CD8-positive, alpha-beta memory T cell (primary cell): Measurements from ENCODE around the gene PHYHIPL. TPM values are rescaled to one million over a fixed set of nuclear protein-coding genes. Genes with fewer than 3 reads are reported as not detected.
"Not testable (repeated sequence)": the region's sequence is repeated elsewhere in the genome, so short reads cannot be mapped to it uniquely, and the experiment has no call there.

Source experiments
- CTCF ChIA-PET: fragments of 350-600 bp; sonication (Branson Sonifier 250); formaldehyde crosslinking; loops from one replicate; lab custom pipeline; 2021; ENCODE audit warnings: antibody characterized with exemption; lab: Charles Lee
- POLR2A ChIA-PET: fragments of 350-600 bp; sonication (Branson Sonifier 250); formaldehyde crosslinking; loops from one replicate; lab custom pipeline; 2021; ENCODE audit warnings: antibody characterized with exemption; lab: Charles Lee
- DNase-seq, 5 donors: peaks; one replicate each; pipeline versions ENCODE4 v3.0.0 to v3.0.0-alpha.2; 2020 to 2022; ENCODE audit warnings: mixed read lengths in 1 of 5
- H3K27ac ChIP-seq: one replicate; pipeline ENCODE4 v1.7.0; 2013; ENCODE audit warnings: low read depth, mild to moderate bottlenecking, low read length, moderate library complexity
- H3K27me3 ChIP-seq: 2 replicates; pipeline ENCODE4 v1.7.0; 2013; ENCODE audit warnings: low read length, mild to moderate bottlenecking; ENCODE audit not compliant: insufficient read depth, poor library complexity, severe bottlenecking
- H3K36me3 ChIP-seq: 2 replicates; pipeline ENCODE4 v1.7.0; 2013; ENCODE audit warnings: mild to moderate bottlenecking, low read length, moderate library complexity; ENCODE audit not compliant: insufficient read depth
- H3K4me1 ChIP-seq: 2 replicates; pipeline ENCODE4 v1.7.0; 2013; ENCODE audit warnings: mild to moderate bottlenecking, low read length, moderate library complexity; ENCODE audit not compliant: insufficient read depth
- H3K4me3 ChIP-seq: 2 replicates; pipeline ENCODE4 v1.7.0; 2013; ENCODE audit warnings: mild to moderate bottlenecking, low read length
- H3K9me3 ChIP-seq: 2 replicates; pipeline ENCODE4 v1.7.0; 2013; ENCODE audit warnings: mild to moderate bottlenecking, low read length
- H3K27ac Mint-ChIP-seq, 8 donors: one replicate each; pipeline ENCODE4 v1.8.0; 2020 to 2021; ENCODE audit warnings: mixed read lengths in 8 of 8, mild to moderate bottlenecking in 6 of 8, inconsistent platforms in 3 of 8, moderate library complexity in 3 of 8
- H3K27me3 Mint-ChIP-seq, 2 donors: one replicate each; pipeline ENCODE4 v1.8.0; 2020 to 2021; ENCODE audit warnings: mixed read lengths in 2 of 2, mild to moderate bottlenecking in 1 of 2, moderate library complexity in 1 of 2
- H3K36me3 Mint-ChIP-seq, 3 donors: one replicate each; pipeline ENCODE4 v1.8.0; 2020 to 2021; ENCODE audit warnings: mixed read lengths in 3 of 3, inconsistent platforms in 1 of 3, mild to moderate bottlenecking in 1 of 3
- H3K4me1 Mint-ChIP-seq, 3 donors: one replicate each; pipeline ENCODE4 v1.8.0; 2020 to 2021; ENCODE audit warnings: mixed read lengths in 3 of 3, inconsistent platforms in 1 of 3, mild to moderate bottlenecking in 1 of 3
- H3K4me3 Mint-ChIP-seq, 7 donors: one replicate each; pipeline ENCODE4 v1.8.0; 2020 to 2021; ENCODE audit warnings: mixed read lengths in 7 of 7, mild to moderate bottlenecking in 6 of 7, moderate library complexity in 4 of 7, inconsistent platforms in 2 of 7
- H3K9me3 Mint-ChIP-seq, 5 donors: one replicate each; pipeline ENCODE4 v1.8.0; 2020 to 2022; ENCODE audit warnings: mixed read lengths in 5 of 5, mild to moderate bottlenecking in 3 of 5, moderate library complexity in 2 of 5, inconsistent platforms in 1 of 5
- polyA plus RNA-seq: library from polyadenylated mRNA; unstranded; fragments of 300-500 nt; fragmentation: Illumina TruSeq; gene quantifications from one replicate; pipeline ENCODE4 v1.2.3, GENCODE V29; 2021
- total RNA-seq, 2 experiments: library from RNA; stranded (reverse); gene quantifications; one replicate each; pipeline ENCODE4 v1.2.3, GENCODE V29; 2021

The PHYHIPL gene
- total and polyA plus RNA-seq, 3 experiments from 2014 or later: not detected

DNA sequence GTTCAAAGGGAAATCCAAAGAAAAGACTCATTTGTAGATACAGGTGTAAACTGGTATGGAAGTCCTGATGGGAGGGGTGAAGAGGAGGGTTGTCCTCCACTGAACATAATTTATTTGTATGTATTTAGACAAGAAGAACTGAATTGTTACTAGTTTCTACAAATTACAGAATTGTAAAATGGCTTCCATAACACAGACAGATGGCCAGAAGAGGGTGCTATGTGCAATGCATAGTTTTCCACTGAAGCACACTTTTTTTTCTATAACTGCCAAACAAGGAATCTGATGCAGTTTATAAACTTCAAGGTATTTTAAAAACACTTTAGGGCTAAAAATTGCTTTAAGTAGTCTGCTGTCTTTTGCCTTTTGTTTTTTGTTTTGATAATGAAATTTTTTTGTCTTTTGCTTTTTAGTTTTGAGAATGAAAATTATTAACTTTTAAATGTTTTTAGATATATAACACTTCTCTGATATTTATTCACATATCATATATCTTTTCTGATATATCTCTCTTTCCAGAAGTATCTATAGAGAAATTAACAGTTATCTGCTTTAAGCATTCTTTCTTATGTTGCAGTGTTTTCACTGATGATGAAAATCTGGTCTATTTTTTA, 58.5 kb downstream of the PHYHIPL start:
- ChIA-PET CTCF (no interaction called here), POLR2A (no interaction called here)
- DNase-seq: no peak
- Mint-ChIP-seq H3K27ac (no peak overlapping the region), H3K4me1 (no peaks in the 10 kb centered on the region), H3K36me3 (no peaks in the 10 kb centered on the region), H3K4me3 (no peak overlapping the region), H3K27me3 (no peaks in the 10 kb centered on the region), H3K9me3 (peaks cover 0 to 9% (median 0%) of the 10 kb centered on the region in 5 donors)
- H3K4me1 ChIP-seq: no peaks in the 10 kb centered on the region
- H3K4me3 ChIP-seq: no peak overlapping the region
- H3K27ac ChIP-seq: no peak overlapping the region
- H3K36me3 ChIP-seq: no peaks in the 10 kb centered on the region
- H3K9me3 ChIP-seq: no peaks in the 10 kb centered on the region
- no peaks in the 10 kb centered on the region for H3K27me3 ChIP-seq

DNA sequence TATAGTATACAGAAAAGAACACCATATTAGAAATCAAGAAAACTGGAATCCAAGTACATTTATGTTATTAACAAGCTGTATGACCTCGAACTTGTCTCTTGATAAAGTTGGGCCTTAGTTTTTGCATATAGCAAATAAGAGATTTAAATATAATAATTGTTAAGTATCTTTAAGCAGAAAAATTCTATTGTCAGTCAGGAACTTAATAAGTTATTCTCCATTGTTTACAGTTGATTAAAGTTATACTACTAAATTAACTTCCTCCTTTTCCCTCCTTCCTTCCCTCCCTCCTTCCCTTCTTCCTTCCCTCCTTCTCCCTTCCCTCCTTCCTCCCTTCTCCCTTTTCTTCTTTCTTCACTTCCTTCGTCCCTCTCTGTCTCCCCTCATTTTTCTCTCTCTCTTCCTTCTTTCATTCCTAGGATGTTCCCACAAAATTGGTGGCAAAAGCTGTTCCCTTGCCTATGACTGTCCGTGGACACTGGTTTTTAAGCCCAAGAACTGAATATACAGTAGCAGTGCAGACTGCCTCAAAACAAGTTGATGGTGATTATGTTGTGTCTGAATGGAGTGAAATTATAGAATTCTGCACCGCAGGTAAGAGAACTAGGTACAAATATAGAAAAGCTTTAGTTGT, 59.7 kb downstream of the PHYHIPL start:
- Mint-ChIP-seq H3K36me3 (no peaks in the 10 kb centered on the region), H3K27me3 (no peaks in the 10 kb centered on the region)
- POLR2A ChIA-PET: no interaction called here

DNA sequence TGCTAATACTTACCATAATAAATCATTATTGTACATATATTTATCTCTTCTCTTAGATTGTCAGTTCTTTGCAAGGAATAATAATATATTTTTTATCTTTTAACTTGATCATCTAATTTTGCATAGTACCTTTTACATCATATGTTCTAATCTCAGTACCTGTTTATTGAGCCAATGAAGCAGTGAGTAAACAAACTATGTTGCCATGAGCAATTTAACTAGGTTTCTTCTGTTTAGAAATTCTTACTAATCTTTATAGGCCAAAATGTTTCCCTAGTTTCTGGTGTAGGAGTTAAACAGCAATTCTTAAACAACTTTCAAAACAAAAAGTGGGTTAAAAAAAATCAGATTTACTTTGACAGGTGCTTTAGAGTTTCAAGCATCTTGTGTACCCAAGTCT, 61.3 kb downstream of the PHYHIPL start:
- no peaks in the 10 kb centered on the region for H3K36me3 ChIP-seq
- CTCF ChIA-PET: no interaction called here

More for the DNA sequence above, 59.7 kb downstream of the PHYHIPL start:
- Histone ChIP-seq H3K4me1 (no peaks in the 10 kb centered on the region), H3K27ac (no peak overlapping the region), H3K36me3 (no peaks in the 10 kb centered on the region), H3K27me3 (no peaks in the 10 kb centered on the region), H3K4me3 (no peak overlapping the region), H3K9me3 (no peaks in the 10 kb centered on the region)
- Mint-ChIP-seq H3K9me3 (peaks cover 0 to 7% (median 0%) of the 10 kb centered on the region in 5 donors), H3K27ac (no peak overlapping the region), H3K4me1 (no peaks in the 10 kb centered on the region), H3K4me3 (no peak overlapping the region)
- CTCF ChIA-PET: interaction anchor here (0.8 kb wide), 1 partner anchor 33 kb away, joined by 3 read pairs; no protein-coding TSS in a partner anchor
- no peak for DNase-seq

DNA sequence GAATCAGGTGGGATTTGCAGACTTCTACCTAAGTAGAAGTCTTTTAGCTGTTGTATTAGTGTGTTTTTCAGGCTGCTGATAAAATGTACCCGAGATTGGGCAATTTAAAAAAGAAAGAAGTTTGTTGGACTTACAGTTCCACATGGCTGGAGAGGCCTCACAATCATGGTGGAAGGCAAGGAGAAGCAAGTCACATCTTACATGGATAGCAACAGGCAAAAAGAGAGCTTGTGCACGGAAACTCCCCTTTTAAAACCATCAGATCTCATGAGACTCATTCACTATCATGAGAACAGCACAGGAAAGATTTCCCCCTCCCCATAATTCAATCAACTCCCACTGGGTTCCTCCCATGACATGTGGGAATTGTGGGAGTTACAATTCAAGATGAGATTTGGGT, 62.7 kb downstream of the PHYHIPL start:
- H3K4me3 Mint-ChIP-seq, H3K36me3 Mint-ChIP-seq, CTCF ChIA-PET, H3K9me3 Mint-ChIP-seq, H3K27me3 ChIP-seq, DNase-seq, H3K27ac ChIP-seq, H3K27ac Mint-ChIP-seq, H3K9me3 ChIP-seq, H3K4me3 ChIP-seq, H3K27me3 Mint-ChIP-seq, H3K36me3 ChIP-seq, POLR2A ChIA-PET, H3K4me1 Mint-ChIP-seq, H3K4me1 ChIP-seq: not testable (repeated sequence)

More for the DNA sequence above, 61.3 kb downstream of the PHYHIPL start:
- H3K9me3 ChIP-seq: no peaks in the 10 kb centered on the region
- no peak overlapping the region for H3K27ac ChIP-seq
- Mint-ChIP-seq H3K4me3 (no peak overlapping the region), H3K27ac (no peak overlapping the region), H3K4me1 (no peaks in the 10 kb centered on the region), H3K36me3 (no peaks in the 10 kb centered on the region), H3K27me3 (no peaks in the 10 kb centered on the region), H3K9me3 (peaks cover 0 to 5% (median under 1%) of the 10 kb centered on the region in 5 donors)
- no peak overlapping the region for H3K4me3 ChIP-seq
- DNase-seq: no peak
- POLR2A ChIA-PET: no interaction called here
- no peaks in the 10 kb centered on the region for H3K4me1 ChIP-seq
- no peaks in the 10 kb centered on the region for H3K27me3 ChIP-seq

DNA sequence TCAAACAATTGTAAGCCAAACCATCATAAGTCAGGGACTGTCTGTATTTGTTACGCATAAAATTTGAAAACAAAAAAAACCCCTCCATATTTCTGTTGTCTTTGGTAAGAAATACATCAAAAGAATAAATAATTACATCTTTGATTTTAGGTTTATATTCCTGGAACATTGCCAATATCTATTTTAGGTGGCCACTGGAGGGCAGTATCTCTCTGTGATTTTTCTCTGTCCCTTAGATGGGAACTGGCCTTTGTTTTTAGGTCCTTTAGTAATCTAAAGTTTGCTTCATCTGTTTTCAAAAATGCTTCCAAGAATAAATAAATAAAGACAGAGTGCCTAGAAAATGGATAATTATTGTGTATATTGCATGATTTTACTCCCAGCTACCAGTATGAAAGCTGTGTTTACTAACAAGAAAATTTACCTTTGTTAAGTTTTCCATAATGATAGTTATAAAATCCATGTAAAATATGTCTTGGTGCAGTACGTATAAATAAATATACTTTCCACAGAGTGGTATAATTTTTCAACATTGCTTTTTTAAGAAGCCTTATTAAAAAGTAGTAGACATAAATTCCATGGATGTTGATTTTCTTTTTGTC, 64.2 kb downstream of the PHYHIPL start:
- CTCF ChIA-PET: no interaction called here

DNA sequence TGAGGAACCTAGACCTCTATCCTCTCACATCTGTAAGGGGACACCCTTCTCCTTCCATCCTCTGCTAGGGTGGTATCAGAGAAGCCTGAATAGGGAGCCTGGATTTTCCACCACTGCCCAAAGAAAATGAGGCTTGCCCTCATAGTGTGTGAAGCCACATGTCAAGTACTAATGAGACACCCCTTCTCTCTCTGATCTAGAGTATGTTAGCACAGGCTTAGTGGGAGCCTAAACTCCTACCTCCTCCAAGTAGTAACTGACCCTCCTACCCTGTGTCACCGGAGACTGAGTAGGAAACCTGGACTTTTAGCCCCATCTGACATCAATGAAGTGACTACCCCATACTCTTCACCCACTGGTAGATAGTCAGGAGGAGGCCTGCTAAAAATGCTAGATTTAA, 65.6 kb downstream of the PHYHIPL start:
- Histone ChIP-seq H3K27me3 (no peaks in the 10 kb centered on the region), H3K4me1 (no peaks in the 10 kb centered on the region), H3K36me3 (no peaks in the 10 kb centered on the region), H3K4me3 (no peak overlapping the region), H3K9me3 (no peaks in the 10 kb centered on the region), H3K27ac (no peak overlapping the region)
- Mint-ChIP-seq H3K4me1 (no peaks in the 10 kb centered on the region), H3K4me3 (no peak overlapping the region), H3K36me3 (no peaks in the 10 kb centered on the region), H3K9me3 (peaks cover 0 to 4% (median 2%) of the 10 kb centered on the region in 5 donors), H3K27me3 (no peaks in the 10 kb centered on the region), H3K27ac (no peak overlapping the region)
- POLR2A ChIA-PET: no interaction called here
- DNase-seq: no peak
- CTCF ChIA-PET: no interaction called here

More for the DNA sequence above, 64.2 kb downstream of the PHYHIPL start:
- no peaks in the 10 kb centered on the region for H3K27me3 ChIP-seq
- H3K4me1 ChIP-seq: no peaks in the 10 kb centered on the region
- Mint-ChIP-seq H3K27me3 (no peaks in the 10 kb centered on the region), H3K4me3 (no peak overlapping the region), H3K9me3 (peaks cover 0 to 4% (median 2%) of the 10 kb centered on the region in 5 donors), H3K27ac (no peak overlapping the region), H3K4me1 (no peaks in the 10 kb centered on the region), H3K36me3 (no peaks in the 10 kb centered on the region)
- H3K27ac ChIP-seq: no peak overlapping the region
- POLR2A ChIA-PET: no interaction called here
- no peak overlapping the region for H3K4me3 ChIP-seq
- H3K9me3 ChIP-seq: no peaks in the 10 kb centered on the region
- no peak for DNase-seq
- no peaks in the 10 kb centered on the region for H3K36me3 ChIP-seq

DNA sequence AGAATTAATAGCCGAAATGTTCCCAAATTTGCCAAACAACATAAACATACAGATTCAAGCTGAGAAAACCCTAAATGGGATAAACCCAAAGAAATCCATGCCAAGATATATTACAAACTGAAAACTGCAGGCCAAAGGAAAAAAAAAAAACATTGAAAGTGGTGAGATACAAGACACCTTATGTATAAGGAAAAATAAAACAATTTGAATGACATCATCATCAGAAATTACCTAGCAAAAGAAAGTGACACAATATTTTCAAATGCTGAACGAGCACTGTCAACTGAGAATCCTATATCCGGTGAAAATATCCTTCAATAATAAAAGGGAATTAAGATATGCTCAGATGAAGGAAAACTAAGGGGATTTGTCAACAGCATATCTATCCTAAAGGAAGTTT, 66.5 kb downstream of the PHYHIPL start:
- no peaks in the 10 kb centered on the region for H3K36me3 ChIP-seq
- no peak for DNase-seq
- POLR2A ChIA-PET: no interaction called here
- no peaks in the 10 kb centered on the region for H3K27me3 Mint-ChIP-seq
- no peaks in the 10 kb centered on the region for H3K4me1 ChIP-seq
- H3K9me3 Mint-ChIP-seq: peaks cover 0 to 4% (median 2%) of the 10 kb centered on the region in 5 donors
- no peak overlapping the region for H3K27ac ChIP-seq
- no peak overlapping the region for H3K4me3 ChIP-seq
- no peaks in the 10 kb centered on the region for H3K9me3 ChIP-seq
- H3K4me3 Mint-ChIP-seq: no peak overlapping the region
- no peaks in the 10 kb centered on the region for H3K4me1 Mint-ChIP-seq
- H3K27me3 ChIP-seq: no peaks in the 10 kb centered on the region
- H3K27ac Mint-ChIP-seq: no peak overlapping the region
- H3K36me3 Mint-ChIP-seq: no peaks in the 10 kb centered on the region
- CTCF ChIA-PET: no interaction called here

DNA sequence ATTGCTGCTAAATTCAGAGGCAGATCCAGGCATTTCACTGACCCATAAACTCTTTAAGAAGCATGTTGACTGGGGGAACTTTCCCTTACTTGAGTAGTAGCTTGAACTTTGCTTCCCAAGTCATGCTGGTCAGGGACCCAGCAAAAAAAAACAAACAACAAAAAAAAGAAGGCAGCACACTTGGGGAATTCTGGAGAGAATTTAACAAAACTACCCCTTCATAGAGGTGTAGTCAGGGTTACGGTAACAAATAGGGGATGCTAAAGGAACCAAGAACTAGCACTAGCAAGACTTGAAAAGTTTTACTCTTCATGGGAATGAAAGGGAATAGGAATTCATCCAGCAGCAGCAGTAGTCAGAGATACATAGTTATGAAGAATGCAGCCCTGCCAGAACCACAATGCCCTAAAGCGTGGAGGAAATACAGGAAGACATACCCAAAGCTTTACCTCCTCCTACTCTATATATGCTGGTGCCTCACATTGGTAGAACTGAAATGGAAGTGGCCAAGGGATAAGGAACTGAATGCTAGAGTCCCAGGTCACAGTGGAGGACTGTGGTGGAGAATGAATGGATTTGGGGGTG, 67.3 kb downstream of the PHYHIPL start:
- H3K4me3 Mint-ChIP-seq: no peak overlapping the region
- no peaks in the 10 kb centered on the region for H3K27me3 ChIP-seq
- H3K27ac ChIP-seq: no peak overlapping the region
- H3K36me3 Mint-ChIP-seq: no peaks in the 10 kb centered on the region
- H3K9me3 ChIP-seq: no peaks in the 10 kb centered on the region
- no peaks in the 10 kb centered on the region for H3K27me3 Mint-ChIP-seq
- no peaks in the 10 kb centered on the region for H3K4me1 ChIP-seq
- H3K9me3 Mint-ChIP-seq: peaks cover 0 to 4% (median 2%) of the 10 kb centered on the region in 5 donors
- no peak overlapping the region for H3K4me3 ChIP-seq
- DNase-seq: no peak
- H3K36me3 ChIP-seq: no peaks in the 10 kb centered on the region
- no peaks in the 10 kb centered on the region for H3K4me1 Mint-ChIP-seq
- no peak overlapping the region for H3K27ac Mint-ChIP-seq
- POLR2A ChIA-PET: no interaction called here
- CTCF ChIA-PET: no interaction called here
